ENCODE measurements around the gene PRUNE1. TPM values are rescaled to one million over a fixed set of nuclear protein-coding genes. Genes with fewer than 3 reads are reported as not detected.

Gene PRUNE1
- total and polyA plus RNA-seq, 5 donors from 2014 or later: 18.0 to 56.3 (median 51.9) TPM

DNA sequence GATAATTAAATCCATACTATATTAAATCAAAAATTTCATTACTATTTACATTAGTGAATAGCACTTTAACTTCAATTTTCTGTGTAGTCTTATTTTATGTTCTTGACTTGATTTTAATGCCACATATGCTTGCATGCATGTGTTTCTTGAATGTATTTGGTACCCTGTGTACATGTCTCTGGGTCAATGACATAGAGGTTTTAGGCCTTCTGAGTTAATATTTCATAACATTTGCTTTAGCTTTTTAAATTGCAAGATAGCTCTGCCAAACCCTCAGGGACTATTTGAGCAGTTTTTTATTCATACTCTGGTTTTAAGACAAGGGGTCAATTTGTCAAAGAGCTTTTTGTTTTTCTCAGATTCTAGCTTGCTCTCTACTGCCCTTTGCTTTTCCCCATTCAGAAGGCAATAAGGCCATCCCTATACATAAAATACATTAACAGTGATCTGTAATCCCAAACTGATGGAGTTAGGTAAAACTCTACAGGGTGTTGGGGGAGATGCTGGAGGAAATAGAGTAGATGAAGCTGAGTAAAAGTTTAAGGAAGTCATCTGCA, 56.9 kb downstream of the PRUNE1 start:
- H3K4me3 ChIP-seq (ENCODE audit: low read depth, low read length): no peak overlapping the region
- Mint-ChIP-seq H3K27me3 (peaks cover under 1% of the 10 kb centered on the region), H3K36me3 (no peaks in the 10 kb centered on the region), H3K9me3 (no peaks in the 10 kb centered on the region), H3K4me1 (peaks cover 4 to 19% (median 13%) of the 10 kb centered on the region in 4 donors), H3K27ac (no peak overlapping the region), H3K4me3 (peak overlapping the region in 1 of 4 donors; percentile 89)
- DNase-seq (no peak), ATAC-seq (ENCODE audit: low read depth in 2 of 2) (no peak)
- H3K9me3 ChIP-seq (ENCODE audit: control insufficient read depth in 2 of 2, low read length in 2 of 2): no peaks in the 10 kb centered on the region
- H3K4me1 ChIP-seq (ENCODE audit: control insufficient read depth, insufficient read depth, low read length, poor library complexity, severe bottlenecking): peaks cover 15% of the 10 kb centered on the region
- no peak overlapping the region for H3K27ac ChIP-seq (ENCODE audit: insufficient read depth, low read length, poor library complexity, severe bottlenecking)
- no peaks in the 10 kb centered on the region for H3K27me3 ChIP-seq (ENCODE audit: control insufficient read depth, insufficient read depth, low read length)
- H3K36me3 ChIP-seq (ENCODE audit: control insufficient read depth, insufficient read depth, low read length): no peaks in the 10 kb centered on the region

DNA sequence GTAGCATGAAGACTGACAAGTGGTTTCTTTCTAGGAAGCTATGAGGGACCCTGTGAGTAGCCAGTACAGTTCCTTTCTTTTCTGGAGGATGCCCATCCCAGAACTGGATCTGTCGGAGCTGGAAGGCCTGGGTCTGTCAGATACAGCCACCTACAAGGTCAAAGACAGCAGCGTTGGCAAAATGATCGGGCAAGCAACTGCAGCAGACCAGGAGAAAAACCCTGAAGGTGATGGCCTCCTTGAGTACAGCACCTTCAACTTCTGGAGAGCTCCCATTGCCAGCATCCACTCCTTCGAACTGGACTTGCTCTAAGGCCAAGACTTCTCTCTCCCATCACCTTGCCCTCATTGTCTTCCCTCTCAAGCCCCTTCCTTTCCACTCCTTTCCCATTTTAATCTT, 58.9 kb downstream of the PRUNE1 start:
- no peak overlapping the region for H3K4me3 ChIP-seq (ENCODE audit: low read depth, low read length)
- H3K9me3 ChIP-seq (ENCODE audit: control insufficient read depth in 2 of 2, low read length in 2 of 2): no peaks in the 10 kb centered on the region
- H3K27ac ChIP-seq (ENCODE audit: insufficient read depth, low read length, poor library complexity, severe bottlenecking): no peak overlapping the region
- peak overlapping the region in 2 of 4 donors; percentile 1 to 98 for H3K4me3 Mint-ChIP-seq
- H3K27me3 Mint-ChIP-seq: peaks cover 10% of the 10 kb centered on the region
- H3K9me3 Mint-ChIP-seq: no peaks in the 10 kb centered on the region
- no peaks in the 10 kb centered on the region for H3K27me3 ChIP-seq (ENCODE audit: control insufficient read depth, insufficient read depth, low read length)
- H3K36me3 ChIP-seq (ENCODE audit: control insufficient read depth, insufficient read depth, low read length): no peaks in the 10 kb centered on the region
- peaks cover 9 to 25% (median 16%) of the 10 kb centered on the region in 4 donors for H3K4me1 Mint-ChIP-seq
- peaks cover 5% of the 10 kb centered on the region for H3K36me3 Mint-ChIP-seq
- DNase-seq (no peak), ATAC-seq (ENCODE audit: low read depth in 2 of 2) (no peak)
- H3K4me1 ChIP-seq (ENCODE audit: control insufficient read depth, insufficient read depth, low read length, poor library complexity, severe bottlenecking): peaks cover 17% of the 10 kb centered on the region
- H3K27ac Mint-ChIP-seq: peak overlapping the region in 2 of 3 donors; percentile 24 to 56

DNA sequence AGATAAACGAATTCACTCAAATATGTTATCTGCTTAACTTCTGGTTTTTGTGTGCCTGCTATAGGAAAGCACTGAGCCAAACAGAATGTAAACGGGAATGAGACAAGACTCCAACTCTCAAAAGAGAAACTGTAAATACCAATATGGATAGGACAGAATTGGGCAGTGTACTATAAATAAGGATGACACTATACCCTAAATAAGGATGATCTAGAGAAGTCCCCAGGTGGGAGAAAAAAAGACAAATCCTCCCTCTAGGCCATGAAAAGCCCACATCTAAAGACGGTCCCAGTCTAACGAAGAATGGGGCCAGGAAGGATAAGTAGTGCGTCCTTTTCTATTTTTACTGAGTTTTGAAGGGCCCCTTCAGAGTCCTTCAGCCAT, 60.8 kb downstream of the PRUNE1 start:
- H3K4me3 ChIP-seq (ENCODE audit: low read depth, low read length): no peak overlapping the region
- no peak for DNase-seq
- ATAC-seq (ENCODE audit: low read depth in 2 of 2): no peak
- peaks cover 9 to 32% (median 22%) of the 10 kb centered on the region in 4 donors for H3K4me1 Mint-ChIP-seq
- no peaks in the 10 kb centered on the region for H3K9me3 ChIP-seq (ENCODE audit: control insufficient read depth in 2 of 2, low read length in 2 of 2)
- H3K36me3 Mint-ChIP-seq: peaks cover 10% of the 10 kb centered on the region
- peaks cover 18% of the 10 kb centered on the region for H3K4me1 ChIP-seq (ENCODE audit: control insufficient read depth, insufficient read depth, low read length, poor library complexity, severe bottlenecking)
- H3K9me3 Mint-ChIP-seq: no peaks in the 10 kb centered on the region
- peak overlapping the region; percentile 73 to 99 (median 73) for H3K27ac Mint-ChIP-seq
- H3K27me3 Mint-ChIP-seq: peaks cover 10% of the 10 kb centered on the region
- peak overlapping the region; percentile 98 to 100 (median 100) for H3K4me3 Mint-ChIP-seq
- no peak overlapping the region for H3K27ac ChIP-seq (ENCODE audit: insufficient read depth, low read length, poor library complexity, severe bottlenecking)
- no peaks in the 10 kb centered on the region for H3K36me3 ChIP-seq (ENCODE audit: control insufficient read depth, insufficient read depth, low read length)
- H3K27me3 ChIP-seq (ENCODE audit: control insufficient read depth, insufficient read depth, low read length): no peaks in the 10 kb centered on the region

DNA sequence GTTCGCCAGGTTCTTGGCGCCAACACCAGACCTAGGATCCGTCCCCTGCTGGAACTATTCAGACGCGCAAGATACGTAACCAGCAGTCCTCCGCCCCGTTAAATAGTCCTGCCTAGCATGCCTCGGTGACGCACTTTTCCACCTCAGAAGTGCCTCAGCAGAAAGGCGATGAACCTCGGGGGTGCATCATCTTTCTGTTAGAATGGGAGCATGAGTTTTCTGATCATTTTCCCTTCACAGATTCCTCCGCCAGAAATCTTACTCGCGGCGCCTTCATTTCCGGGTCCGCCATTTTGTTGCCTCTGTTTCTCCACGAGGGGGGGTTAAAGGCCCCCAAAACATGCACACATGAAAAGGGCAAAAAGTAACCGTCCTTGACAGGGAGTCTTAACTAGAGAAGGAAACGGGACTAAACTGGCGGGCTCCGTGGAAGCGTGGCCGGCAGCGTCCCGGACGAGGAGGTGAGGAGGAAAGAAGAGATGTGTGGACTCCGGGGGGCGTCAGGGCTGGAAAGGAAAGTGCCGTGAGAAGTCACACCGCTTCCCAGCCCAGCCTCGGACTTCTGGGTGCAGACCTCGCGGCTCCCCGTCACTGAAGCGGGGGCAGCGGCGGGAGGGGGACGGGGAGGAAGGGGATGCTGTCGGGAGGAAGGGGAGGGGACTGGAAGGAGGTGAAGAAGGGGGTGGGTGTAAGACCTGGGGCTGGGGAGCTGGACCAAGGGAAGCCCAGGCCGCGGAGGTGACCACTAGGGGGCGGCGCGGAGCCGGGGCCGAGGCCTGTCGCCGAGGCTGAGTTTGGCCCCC, 62.4 kb downstream of the PRUNE1 start, which contains the start of gene GABPB2:
Gene GABPB2 (plus strand): TSS at position 288 of the 803 bp plus-strand sequence. CDS start 17,429 bp downstream, outside the sequence.
- Histone ChIP-seq H3K27ac (ENCODE audit: insufficient read depth, low read length, poor library complexity, severe bottlenecking) (peak within 1 kb of the TSS; percentile 95), H3K9me3 (ENCODE audit: control insufficient read depth in 2 of 2, low read length in 2 of 2) (no peaks in the 10 kb centered on the region), H3K36me3 (ENCODE audit: control insufficient read depth, insufficient read depth, low read length) (no peaks in the 10 kb centered on the region), H3K27me3 (ENCODE audit: control insufficient read depth, insufficient read depth, low read length) (no peaks in the 10 kb centered on the region), H3K4me3 (ENCODE audit: low read depth, low read length) (peak within 1 kb of the TSS; percentile 97), H3K4me1 (ENCODE audit: control insufficient read depth, insufficient read depth, low read length, poor library complexity, severe bottlenecking) (peaks cover 18% of the 10 kb centered on the region)
- peak within 1 kb of the TSS; percentile 98 to 100 (median 100) for H3K4me3 Mint-ChIP-seq
- DNase-seq (peak; percentile 76 to 92 (median 89)), ATAC-seq (ENCODE audit: low read depth in 2 of 2) (peak; percentile 84 to 85)
- peaks cover 5 to 33% (median 23%) of the 10 kb centered on the region in 4 donors for H3K4me1 Mint-ChIP-seq
- H3K9me3 Mint-ChIP-seq: no peaks in the 10 kb centered on the region
- H3K36me3 Mint-ChIP-seq: peaks cover 10% of the 10 kb centered on the region
- H3K27me3 Mint-ChIP-seq: peaks cover 10% of the 10 kb centered on the region
- H3K27ac Mint-ChIP-seq: peak within 1 kb of the TSS; percentile 99 to 100 (median 99)

DNA sequence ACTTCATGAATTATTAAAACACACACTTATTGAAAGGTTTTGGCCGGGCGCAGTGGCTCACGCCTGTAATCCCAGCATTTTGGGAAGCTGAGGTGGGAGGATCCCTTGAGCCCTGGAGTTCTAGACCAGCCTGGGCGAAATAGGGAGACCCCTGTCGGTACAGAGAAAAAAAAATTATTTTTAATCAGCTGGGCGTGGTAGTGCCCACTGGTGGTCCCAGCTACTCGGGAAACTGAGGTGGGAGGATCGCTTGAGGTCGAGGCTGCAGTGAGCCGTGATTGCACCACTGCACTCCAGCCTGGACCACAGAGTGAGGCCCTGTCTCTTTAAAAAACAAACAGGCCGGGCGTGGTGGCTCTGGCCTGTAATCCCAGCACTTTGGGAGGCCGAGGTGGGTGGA, 64.0 kb downstream of the PRUNE1 start:
- H3K9me3 Mint-ChIP-seq: no peaks in the 10 kb centered on the region
- Histone ChIP-seq H3K27ac (ENCODE audit: insufficient read depth, low read length, poor library complexity, severe bottlenecking) (peak overlapping the region; percentile 95), H3K9me3 (ENCODE audit: control insufficient read depth in 2 of 2, low read length in 2 of 2) (no peaks in the 10 kb centered on the region), H3K36me3 (ENCODE audit: control insufficient read depth, insufficient read depth, low read length) (no peaks in the 10 kb centered on the region), H3K4me1 (ENCODE audit: control insufficient read depth, insufficient read depth, low read length, poor library complexity, severe bottlenecking) (peaks cover 18% of the 10 kb centered on the region), H3K27me3 (ENCODE audit: control insufficient read depth, insufficient read depth, low read length) (no peaks in the 10 kb centered on the region), H3K4me3 (ENCODE audit: low read depth, low read length) (no peak overlapping the region)
- DNase-seq: no peak
- H3K36me3 Mint-ChIP-seq: peaks cover 10% of the 10 kb centered on the region
- H3K4me3 Mint-ChIP-seq: peak overlapping the region; percentile 98 to 100 (median 100)
- peaks cover 5 to 37% (median 25%) of the 10 kb centered on the region in 4 donors for H3K4me1 Mint-ChIP-seq
- H3K27me3 Mint-ChIP-seq: peaks cover 10% of the 10 kb centered on the region
- ATAC-seq (ENCODE audit: low read depth in 2 of 2): no peak
- H3K27ac Mint-ChIP-seq: peak overlapping the region; percentile 20 to 99 (median 99)

Other genes starting within 250 kb of the PRUNE1 start
- 114 TPM for gene CTSS, start 242.7 kb upstream of the PRUNE1 start, total RNA-seq
- gene CTSS, start 242.7 kb upstream of the PRUNE1 start, polyA plus RNA-seq: 100 to 1,000 TPM; 158 to 227 (median 205) TPM
- gene CTSK, start 200.2 kb upstream of the PRUNE1 start, total RNA-seq: 18.0 TPM
- 1 to 10 TPM in 1 of 4 donors, under 1 TPM in 2, not detected in 1; 0.10 to 1.4 (median 0.82) TPM for gene CTSK, start 200.2 kb upstream of the PRUNE1 start, polyA plus RNA-seq
- gene ARNT, start 131.8 kb upstream of the PRUNE1 start, total RNA-seq: 43.3 TPM
- 10 to 100 TPM; 25.9 to 29.0 (median 27.0) TPM for gene ARNT, start 131.8 kb upstream of the PRUNE1 start, polyA plus RNA-seq
- gene CTXND2, start 121.3 kb upstream of the PRUNE1 start, total RNA-seq: not detected
- not detected for gene CTXND2, start 121.3 kb upstream of the PRUNE1 start, polyA plus RNA-seq
- 48.7 TPM for gene SETDB1, start 82.1 kb upstream of the PRUNE1 start, total RNA-seq
- 10 to 100 TPM in 3 of 4 donors, 1 to 10 TPM in 1; 9.4 to 13.6 (median 12.3) TPM for gene SETDB1, start 82.1 kb upstream of the PRUNE1 start, polyA plus RNA-seq
- 99.1 TPM for gene CERS2, start 33.6 kb upstream of the PRUNE1 start, total RNA-seq
- gene CERS2, start 33.6 kb upstream of the PRUNE1 start, polyA plus RNA-seq: 100 to 1,000 TPM; 179 to 201 (median 189) TPM
- gene ANXA9, start 26.2 kb upstream of the PRUNE1 start, total RNA-seq: not detected
- gene ANXA9, start 26.2 kb upstream of the PRUNE1 start, polyA plus RNA-seq: not detected
- gene MINDY1, start 1.5 kb upstream of the PRUNE1 start, total RNA-seq: 12.9 TPM
- gene MINDY1, start 1.5 kb upstream of the PRUNE1 start, polyA plus RNA-seq: 1 to 10 TPM; 3.0 to 8.9 (median 5.1) TPM
- 0.94 TPM for gene BNIPL, start 28.1 kb downstream of the PRUNE1 start, total RNA-seq
- under 1 TPM; 0.07 to 0.43 (median 0.18) TPM for gene BNIPL, start 28.1 kb downstream of the PRUNE1 start, polyA plus RNA-seq
- gene C1orf56, start 39.3 kb downstream of the PRUNE1 start, total RNA-seq: 0.67 TPM
- 1 to 10 TPM; 3.5 to 4.8 (median 4.1) TPM for gene C1orf56, start 39.3 kb downstream of the PRUNE1 start, polyA plus RNA-seq
- 496 TPM for gene CDC42SE1, start 51.2 kb downstream of the PRUNE1 start, total RNA-seq
- gene CDC42SE1, start 51.2 kb downstream of the PRUNE1 start, polyA plus RNA-seq: 100 to 1,000 TPM; 119 to 152 (median 140) TPM
- 3.9 TPM for gene MLLT11, start 51.9 kb downstream of the PRUNE1 start, total RNA-seq
- gene MLLT11, start 51.9 kb downstream of the PRUNE1 start, polyA plus RNA-seq: 1 to 10 TPM; 3.1 to 4.4 (median 4.2) TPM
- gene GABPB2, start 62.3 kb downstream of the PRUNE1 start, total RNA-seq: 26.4 TPM
- 1 to 10 TPM; 5.4 to 8.1 (median 6.0) TPM for gene GABPB2, start 62.3 kb downstream of the PRUNE1 start, polyA plus RNA-seq
- gene SEMA6C, start 138.2 kb downstream of the PRUNE1 start, total RNA-seq: 7.2 TPM
- under 1 TPM; 0.63 to 0.76 (median 0.73) TPM for gene SEMA6C, start 138.2 kb downstream of the PRUNE1 start, polyA plus RNA-seq
- gene TNFAIP8L2, start 148.2 kb downstream of the PRUNE1 start, total RNA-seq: 4.3 TPM
- 10 to 100 TPM; 32.9 to 62.5 (median 47.2) TPM for gene TNFAIP8L2, start 148.2 kb downstream of the PRUNE1 start, polyA plus RNA-seq
- gene LYSMD1, start 157.5 kb downstream of the PRUNE1 start, total RNA-seq: 0.54 TPM
- under 1 TPM in 3 of 4 donors, not detected in 1; 0.14 to 0.18 (median 0.14) TPM for gene LYSMD1, start 157.5 kb downstream of the PRUNE1 start, polyA plus RNA-seq
- gene SCNM1, start 157.7 kb downstream of the PRUNE1 start, total RNA-seq: 51.0 TPM
- gene SCNM1, start 157.7 kb downstream of the PRUNE1 start, polyA plus RNA-seq: 100 to 1,000 TPM in 1 of 4 donors, 10 to 100 TPM in 3; 74.3 to 104 (median 90.5) TPM
- 3.3 TPM for gene TMOD4, start 167.5 kb downstream of the PRUNE1 start, total RNA-seq
- not detected for gene TMOD4, start 167.5 kb downstream of the PRUNE1 start, polyA plus RNA-seq
- 41.8 TPM for gene VPS72, start 181.7 kb downstream of the PRUNE1 start, total RNA-seq
- 100 to 1,000 TPM in 1 of 4 donors, 10 to 100 TPM in 3; 83.0 to 101 (median 95.0) TPM for gene VPS72, start 181.7 kb downstream of the PRUNE1 start, polyA plus RNA-seq
- 60.3 TPM for gene PIP5K1A, start 190.1 kb downstream of the PRUNE1 start, total RNA-seq
- 10 to 100 TPM; 12.0 to 17.5 (median 15.1) TPM for gene PIP5K1A, start 190.1 kb downstream of the PRUNE1 start, polyA plus RNA-seq
- 91.6 TPM for gene PSMD4, start 246.3 kb downstream of the PRUNE1 start, total RNA-seq
- gene PSMD4, start 246.3 kb downstream of the PRUNE1 start, polyA plus RNA-seq: 100 to 1,000 TPM; 242 to 392 (median 297) TPM

Measured in CD4-positive, CD25-positive, alpha-beta regulatory T cell (primary cell).